Skeletal muscle cell (primary cell): ENCODE results near the gene MELTF.
"Not testable (repeated sequence)": the region's sequence is repeated elsewhere in the genome, so short reads cannot be mapped to it uniquely, and the experiment has no call there.

ENCODE experiments used
- DNase-seq: peaks from one replicate; pipeline ENCODE4 v3.0.0-alpha.2; 2010; ENCODE audit warnings: low read depth
- H3K4me3 ChIP-seq: 2 replicates; pipeline ENCODE4 v1.5.1; 2011; ENCODE audit warnings: low read depth, mild to moderate bottlenecking, control low read depth, low read length, moderate library complexity

The MELTF gene

GRCh38 chr3:197029511-197030167, at the start of gene MELTF:
MELTF (minus strand) TSS chr3:197029817; CDS start chr3:197029702, 115 bp downstream.
- peak within 1 kb of the TSS; percentile 49 for H3K4me3 ChIP-seq
- peak; percentile 33 for DNase-seq

DNA sequence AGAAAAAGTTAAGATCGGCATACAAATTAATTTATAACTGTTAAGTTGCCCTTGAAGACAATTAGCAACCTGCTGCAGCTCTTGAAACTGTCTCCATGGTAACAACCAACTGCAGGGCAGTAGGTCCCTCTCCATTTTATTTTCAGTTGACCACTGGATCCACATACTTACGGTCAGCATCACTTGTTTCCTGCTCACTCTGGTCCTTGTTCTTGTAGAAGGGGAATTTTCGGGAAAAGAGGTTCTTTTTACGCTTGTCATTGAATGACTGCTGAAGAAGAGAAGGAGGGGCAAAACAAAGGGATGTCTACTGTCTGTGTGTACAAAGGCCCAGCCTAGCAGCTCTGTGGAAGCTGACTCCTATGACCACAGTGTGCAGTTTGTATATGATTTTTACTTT, 46.8 kb upstream of the MELTF start:
- DNase-seq = no peak
- no peak overlapping the region for H3K4me3 ChIP-seq

GRCh38 chr3:197068077-197068476, 38.5 kb upstream of the MELTF start:
- DNase-seq = no peak
- no peak overlapping the region for H3K4me3 ChIP-seq

- H3K4me3 ChIP-seq = no peak overlapping the region
- DNase-seq = no peak
Measured at GRCh38 chr3:197064771-197065170, 35.2 kb upstream of the MELTF start.

- no peak for DNase-seq
Measured at GRCh38 chr3:197062446-197062845, 32.8 kb upstream of the MELTF start.

DNA sequence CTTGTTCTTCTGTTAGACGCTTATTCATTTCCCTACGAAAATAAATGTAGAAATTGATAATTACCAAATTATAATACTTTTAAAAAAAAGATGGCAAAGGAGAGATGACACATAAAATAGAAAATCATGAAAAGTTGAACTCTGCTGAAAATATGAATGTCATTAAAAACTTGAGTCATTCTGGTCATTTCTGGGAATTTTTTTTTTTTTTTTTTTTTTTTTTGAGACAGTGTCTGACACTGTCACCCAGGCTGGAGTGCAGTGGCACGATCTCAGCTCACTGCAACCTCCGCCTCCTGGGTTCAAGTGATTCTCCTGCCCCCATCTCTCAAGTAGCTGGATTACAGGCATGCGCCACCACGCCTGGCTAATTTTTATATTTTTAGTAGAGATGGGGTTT, 22.0 kb upstream of the MELTF start:
- H3K4me3 ChIP-seq = not testable (repeated sequence)

More at GRCh38 chr3:197062446-197062845, 32.8 kb upstream of the MELTF start:
- H3K4me3 ChIP-seq = no peak overlapping the region

DNA sequence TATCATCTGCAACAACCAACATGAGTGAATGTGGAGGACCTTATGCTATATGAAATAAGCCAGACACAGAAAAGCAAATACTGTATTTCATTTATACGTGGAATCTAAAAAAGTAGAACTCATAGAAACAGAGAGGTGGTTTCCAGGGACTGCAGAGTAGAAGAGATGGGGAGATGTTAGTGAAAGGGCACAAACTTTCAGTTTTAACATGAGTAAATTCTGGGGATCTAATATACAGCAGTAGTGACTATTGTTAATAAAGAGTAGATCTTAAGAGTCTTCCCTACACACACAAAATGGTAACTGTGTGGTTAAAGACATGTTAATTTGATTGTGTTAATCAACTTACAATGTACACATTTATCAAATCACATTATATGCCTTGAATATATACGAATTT, 20.9 kb upstream of the MELTF start:
- H3K4me3 ChIP-seq = no peak overlapping the region
- no peak for DNase-seq

More for the DNA sequence above, 22.0 kb upstream of the MELTF start:
- not testable (repeated sequence) for DNase-seq

DNA sequence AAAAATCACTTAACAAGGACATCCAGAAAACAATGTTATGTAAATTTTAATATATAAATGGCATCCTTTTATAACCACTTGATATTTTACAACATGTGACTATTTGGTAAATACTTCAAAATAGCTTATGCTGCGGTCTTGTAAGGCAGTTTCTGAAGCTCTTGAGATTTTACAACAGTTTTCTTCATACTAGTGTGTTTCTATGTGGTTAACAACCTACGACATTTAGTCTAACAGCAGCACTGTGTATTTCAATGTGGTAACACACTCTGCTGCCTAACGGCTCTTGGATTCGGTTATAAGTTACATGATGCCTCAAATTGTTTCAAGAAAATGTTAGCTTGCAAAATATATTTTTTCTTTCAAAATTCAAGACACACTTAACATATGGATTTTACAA, 12.9 kb upstream of the MELTF start:
- no peak overlapping the region for H3K4me3 ChIP-seq
- DNase-seq = no peak

- no peak for DNase-seq
- no peak overlapping the region for H3K4me3 ChIP-seq
Measured at GRCh38 chr3:197041875-197042488, 12.4 kb upstream of the MELTF start.

GRCh38 chr3:197040658-197041057, 11.0 kb upstream of the MELTF start:
- DNase-seq = no peak
- no peak overlapping the region for H3K4me3 ChIP-seq

- DNase-seq = no peak
Measured at GRCh38 chr3:197038679-197039462, 9.3 kb upstream of the MELTF start.

DNA sequence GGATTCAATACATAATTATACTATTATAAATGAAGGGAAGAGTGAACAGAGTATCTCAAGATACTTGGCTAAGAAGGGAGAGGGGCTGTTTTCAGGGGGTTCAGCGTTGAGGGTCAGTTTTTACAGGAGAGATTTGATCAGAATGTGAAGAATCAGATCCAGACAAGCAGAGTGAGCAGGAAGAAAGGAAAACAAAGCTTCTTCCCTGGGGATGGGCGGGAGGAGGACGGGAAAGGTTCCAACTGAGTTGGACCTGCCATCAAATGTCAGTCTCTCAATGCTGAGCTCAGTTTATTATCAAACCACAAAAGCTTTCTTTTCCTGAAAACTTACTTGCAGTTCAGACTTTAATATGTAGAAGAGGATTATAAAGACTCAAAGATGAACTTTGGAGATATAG, 6.0 kb upstream of the MELTF start:
- H3K4me3 ChIP-seq = no peak overlapping the region
- DNase-seq = no peak

More at GRCh38 chr3:197038679-197039462, 9.3 kb upstream of the MELTF start:
- no peak overlapping the region for H3K4me3 ChIP-seq

- DNase-seq, H3K4me3 ChIP-seq: not testable (repeated sequence)
Measured at GRCh38 chr3:197034778-197035177, 5.2 kb upstream of the MELTF start.

DNA sequence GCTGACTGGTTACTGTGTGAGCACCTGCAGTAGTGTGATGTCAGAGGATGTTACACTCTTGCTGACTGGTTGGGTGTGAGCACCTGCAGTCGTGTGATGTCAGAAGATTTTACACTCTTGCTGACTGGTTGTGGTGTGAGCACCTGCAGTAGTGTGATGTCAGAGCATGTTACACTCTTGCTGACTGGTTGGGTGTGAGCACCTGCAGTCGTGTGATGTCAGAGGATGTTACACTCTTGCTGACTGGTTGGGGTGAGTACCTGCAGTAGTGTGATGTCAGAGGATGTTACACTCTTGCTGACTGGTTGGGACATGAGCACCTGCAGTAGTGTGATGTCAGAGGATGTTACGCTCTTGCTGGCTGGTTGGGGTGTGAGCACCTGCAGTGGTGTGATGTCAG, 4.1 kb upstream of the MELTF start:
- H3K4me3 ChIP-seq, DNase-seq: not testable (repeated sequence)

DNA sequence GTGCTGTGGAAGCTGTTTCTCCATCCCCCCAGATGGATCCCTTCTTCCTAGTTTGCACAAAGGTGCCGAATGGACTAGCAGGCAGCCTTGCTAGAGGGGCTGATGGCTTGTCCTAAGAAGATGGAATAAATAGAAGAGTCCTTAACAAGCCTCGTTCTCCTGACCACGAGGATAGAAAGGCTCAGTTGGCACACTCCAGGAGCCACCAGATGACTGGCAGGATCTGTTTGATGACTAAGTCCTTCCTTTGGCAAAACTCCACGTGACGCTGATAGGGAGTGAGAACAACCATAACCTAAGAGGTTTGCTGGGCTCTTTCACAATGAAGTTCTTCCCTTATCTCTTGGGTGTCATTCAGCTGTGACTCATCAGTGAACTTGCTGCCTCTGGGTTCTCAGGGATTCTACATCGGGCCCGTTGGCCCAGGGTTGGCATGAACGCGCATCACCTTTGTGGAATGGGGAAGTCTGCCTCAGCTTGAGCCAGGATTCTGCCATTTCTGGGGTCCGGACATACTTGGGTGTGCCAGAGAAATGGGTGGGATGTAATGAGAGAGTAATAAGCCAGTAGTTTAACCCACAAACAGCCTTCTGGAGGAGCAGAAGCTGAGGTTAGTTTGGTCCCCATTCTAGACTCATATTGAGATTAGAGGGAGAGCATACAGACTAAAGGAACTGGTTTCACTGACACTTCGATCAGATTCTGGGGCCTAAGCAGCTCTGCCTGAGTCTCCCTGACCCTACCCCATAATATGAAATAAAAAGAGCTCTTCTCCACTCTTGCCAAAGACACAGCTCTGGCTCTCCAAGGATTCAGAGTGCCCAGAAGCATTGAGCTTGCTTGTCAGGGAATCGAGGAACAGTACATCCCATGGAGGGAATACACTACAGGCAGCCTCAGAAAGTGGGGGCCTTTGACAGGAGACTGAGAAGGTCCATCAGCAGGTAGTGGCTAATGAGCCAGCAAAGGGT, 2.0 kb upstream of the MELTF start:
- no peak overlapping the region for H3K4me3 ChIP-seq
- peak; percentile 96 for DNase-seq

DNA sequence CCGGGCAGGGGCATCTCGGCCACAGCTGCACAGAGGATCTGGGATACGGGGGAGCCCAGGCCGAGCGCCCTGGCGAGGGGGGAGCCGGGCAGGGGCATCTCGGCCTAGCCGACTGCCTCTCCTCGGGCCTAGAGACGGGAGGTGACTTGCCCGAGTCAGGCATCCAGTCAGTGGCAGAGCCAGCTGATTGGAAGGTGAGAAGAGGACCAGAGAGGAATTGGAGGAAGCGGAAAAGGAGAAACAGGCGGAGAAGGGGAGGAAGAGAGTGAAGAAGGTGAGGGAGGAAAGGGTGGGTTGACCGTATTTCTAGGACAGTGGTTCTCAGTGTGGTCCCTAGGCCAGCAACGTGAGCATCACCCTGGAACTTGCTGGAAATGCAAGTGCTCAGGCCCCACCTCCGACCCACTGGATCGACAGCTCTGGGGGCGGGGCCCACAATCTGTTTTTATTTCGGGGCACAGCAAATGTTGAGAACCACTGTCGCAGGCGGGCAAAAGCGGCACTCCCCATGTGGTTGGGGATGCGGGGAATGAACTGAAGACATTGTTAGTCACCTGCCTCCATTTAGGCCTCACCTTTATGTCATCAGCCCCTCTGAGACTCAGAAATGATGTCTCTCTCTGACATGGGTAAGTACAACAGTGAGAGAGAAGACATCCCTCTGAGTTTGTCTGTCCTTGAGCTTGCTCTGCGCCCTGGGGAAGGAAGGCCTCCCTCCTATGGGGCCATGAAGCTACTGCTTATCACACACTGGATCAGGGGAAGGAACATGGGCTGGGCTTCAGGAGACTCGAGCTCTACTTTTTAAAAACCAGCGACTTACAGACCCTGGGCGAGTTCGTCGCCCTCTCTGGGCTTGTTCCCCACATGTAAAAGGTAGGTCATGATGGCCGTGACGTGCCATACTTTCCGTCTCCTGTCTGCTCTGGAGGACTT, 1.0 kb upstream of the MELTF start:
- DNase-seq = no peak
- no peak overlapping the region for H3K4me3 ChIP-seq

GRCh38 chr3:197028728-197029510, 698 bp downstream of the MELTF start:
- H3K4me3 ChIP-seq = peak overlapping the region; percentile 49
- DNase-seq = no peak
